MCF 10A (cell line): Measurements from ENCODE around the gene PET100. TPM values are rescaled to one million over a fixed set of nuclear protein-coding genes. Genes with fewer than 3 reads are reported as not detected.

Experiments
- BruUV-seq: library from RNA; stranded (reverse); fragments of 400-500 nt; replicated peaks from 2 replicates; lab custom pipeline; 2021; lab: Mats Ljungman, UMichigan
- CTCF ChIA-PET: fragments of 300-600 bp; sonication (Branson Sonifier 250); formaldehyde crosslinking; extraction: SDS; loops from one replicate; lab custom pipeline; 2021; ENCODE audit warnings: antibody characterized with exemption, inconsistent platforms; lab: Yijun Ruan, JAX
- POLR2A ChIA-PET: fragments of 300-600, 350-650 bp; sonication (Branson Sonifier 250); formaldehyde crosslinking; extraction: SDS; loops from one replicate; lab custom pipeline; 2020; ENCODE audit warnings: antibody characterized with exemption, inconsistent platforms; lab: Yijun Ruan, JAX
- DNase-seq: peaks from one replicate; pipeline ENCODE4 v3.0.0-alpha.2; 2018; ENCODE audit not compliant: unreplicated experiment
- H3K27ac Mint-ChIP-seq: one replicate; pipeline ENCODE4 v1.8.0; 2022; ENCODE audit warnings: mild to moderate bottlenecking, low read depth, mixed read lengths; ENCODE audit not compliant: unreplicated experiment
- H3K27me3 Mint-ChIP-seq: one replicate; pipeline ENCODE4 v1.8.0; 2022; ENCODE audit warnings: mixed read lengths; ENCODE audit not compliant: insufficient read depth, unreplicated experiment
- H3K36me3 Mint-ChIP-seq: one replicate; pipeline ENCODE4 v1.8.0; 2022; ENCODE audit warnings: mild to moderate bottlenecking, moderate library complexity, mixed read lengths; ENCODE audit not compliant: insufficient read depth, unreplicated experiment
- H3K4me1 Mint-ChIP-seq: one replicate; pipeline ENCODE4 v1.8.0; 2022; ENCODE audit warnings: mixed read lengths; ENCODE audit not compliant: insufficient read depth, unreplicated experiment
- H3K4me3 Mint-ChIP-seq: one replicate; pipeline ENCODE4 v1.8.0; 2022; ENCODE audit warnings: mild to moderate bottlenecking, moderate library complexity, mixed read lengths; ENCODE audit not compliant: unreplicated experiment
- H3K9me3 Mint-ChIP-seq: one replicate; pipeline ENCODE4 v1.8.0; 2022; ENCODE audit warnings: mixed read lengths; ENCODE audit not compliant: unreplicated experiment
- CTCF ChIP-seq: fragments of 200-600 bp; IDR thresholded peaks from one replicate; pipeline ENCODE4 v1.8.0; 2022; ENCODE audit warnings: antibody characterized with exemption, mild to moderate bottlenecking; ENCODE audit not compliant: unreplicated experiment
- intact Hi-C: fragments of 100-400 bp; cut with micrococcal nuclease; formaldehyde crosslinking; loops from 2 replicates; pipeline ENCODE4 v1.14.1; 2022
- total RNA-seq: library from RNA; stranded (reverse); gene quantifications from 2 replicates; pipeline ENCODE4 v1.2.3, GENCODE V29; 2022

The PET100 gene
- total RNA-seq, 1 experiment from 2014 or later, result 53.9 TPM

- intact Hi-C loops, result no loop called here
- no peaks in the 10 kb centered on the region for H3K27me3 Mint-ChIP-seq
- CTCF ChIA-PET, result interaction anchor here (0.6 to 4.1 kb wide), 4 partner anchors 30 to 244 kb away, joined by 3 to 35 read pairs (median 3); no protein-coding TSS in a partner anchor
- POLR2A ChIA-PET, result interaction anchor here (2.5 to 2.8 kb wide), 2 partner anchors 29 to 31 kb away, joined by 8 to 18 read pairs; partner anchors contain the start of genes PET100 and XAB2
- H3K36me3 Mint-ChIP-seq, result no peaks in the 10 kb centered on the region
- no peak for DNase-seq
- no peaks in the 10 kb centered on the region for H3K9me3 Mint-ChIP-seq
- TF ChIP-seq CTCF, result no peak
- no peak overlapping the region for H3K27ac Mint-ChIP-seq
- no peak overlapping the region for H3K4me3 Mint-ChIP-seq
- BruUV-seq, result no TSS peak
- H3K4me1 Mint-ChIP-seq, result peaks cover 5% of the 10 kb centered on the region
Measured at GRCh38 chr19:7598180-7598579, 31.4 kb upstream of the PET100 start.

- DNase-seq, result no peak
- Mint-ChIP-seq H3K27me3 (no peaks in the 10 kb centered on the region), H3K4me1 (no peaks in the 10 kb centered on the region), H3K9me3 (peaks cover 5% of the 10 kb centered on the region), H3K36me3 (no peaks in the 10 kb centered on the region), H3K4me3 (no peak overlapping the region), H3K27ac (no peak overlapping the region)
- no TSS peak for BruUV-seq
- ChIA-PET CTCF (no interaction called here), POLR2A (no interaction called here)
- no peak for TF ChIP-seq CTCF
- intact Hi-C loops, result no loop called here
Measured at GRCh38 chr19:7600721-7601120, 28.9 kb upstream of the PET100 start.

GRCh38 chr19:7602240-7602934 lies 27.2 kb upstream of the PET100 start:
- ChIA-PET CTCF (interaction anchor here (0.6 kb wide), 1 partner anchor 342 kb away, joined by 3 read pairs; no protein-coding TSS in a partner anchor), POLR2A (interaction anchor here (0.7 kb wide), 1 partner anchor 16 kb away, joined by 3 read pairs; no protein-coding TSS in a partner anchor)
- H3K9me3 Mint-ChIP-seq, result peaks cover 7% of the 10 kb centered on the region
- no peak overlapping the region for H3K27ac Mint-ChIP-seq
- H3K4me3 Mint-ChIP-seq, result no peak overlapping the region
- intact Hi-C loops, result no loop called here
- no TSS peak for BruUV-seq
- DNase-seq, result no peak
- no peaks in the 10 kb centered on the region for H3K4me1 Mint-ChIP-seq
- TF ChIP-seq CTCF, result no peak
- H3K36me3 Mint-ChIP-seq, result no peaks in the 10 kb centered on the region
- no peaks in the 10 kb centered on the region for H3K27me3 Mint-ChIP-seq

- no peak for DNase-seq
- ChIA-PET CTCF (no interaction called here), POLR2A (interaction anchor here (0.7 kb wide), 1 partner anchor 15 kb away, joined by 3 read pairs; no protein-coding TSS in a partner anchor)
- intact Hi-C loops, result no loop called here
- H3K4me1 Mint-ChIP-seq, result no peaks in the 10 kb centered on the region
- no TSS peak for BruUV-seq
- H3K4me3 Mint-ChIP-seq, result no peak overlapping the region
- no peak overlapping the region for H3K27ac Mint-ChIP-seq
- H3K36me3 Mint-ChIP-seq, result peaks cover 4% of the 10 kb centered on the region
- TF ChIP-seq CTCF, result no peak
- H3K27me3 Mint-ChIP-seq, result no peaks in the 10 kb centered on the region
- H3K9me3 Mint-ChIP-seq, result peaks cover 7% of the 10 kb centered on the region
Measured at GRCh38 chr19:7602935-7603497, 26.6 kb upstream of the PET100 start.
